ENCODE data around the gene TADA3.
A peak's percentile ranks its signal among the peaks of the same experiment; 100 is the strongest.

TADA3 gene, protein sequence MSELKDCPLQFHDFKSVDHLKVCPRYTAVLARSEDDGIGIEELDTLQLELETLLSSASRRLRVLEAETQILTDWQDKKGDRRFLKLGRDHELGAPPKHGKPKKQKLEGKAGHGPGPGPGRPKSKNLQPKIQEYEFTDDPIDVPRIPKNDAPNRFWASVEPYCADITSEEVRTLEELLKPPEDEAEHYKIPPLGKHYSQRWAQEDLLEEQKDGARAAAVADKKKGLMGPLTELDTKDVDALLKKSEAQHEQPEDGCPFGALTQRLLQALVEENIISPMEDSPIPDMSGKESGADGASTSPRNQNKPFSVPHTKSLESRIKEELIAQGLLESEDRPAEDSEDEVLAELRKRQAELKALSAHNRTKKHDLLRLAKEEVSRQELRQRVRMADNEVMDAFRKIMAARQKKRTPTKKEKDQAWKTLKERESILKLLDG

DNA sequence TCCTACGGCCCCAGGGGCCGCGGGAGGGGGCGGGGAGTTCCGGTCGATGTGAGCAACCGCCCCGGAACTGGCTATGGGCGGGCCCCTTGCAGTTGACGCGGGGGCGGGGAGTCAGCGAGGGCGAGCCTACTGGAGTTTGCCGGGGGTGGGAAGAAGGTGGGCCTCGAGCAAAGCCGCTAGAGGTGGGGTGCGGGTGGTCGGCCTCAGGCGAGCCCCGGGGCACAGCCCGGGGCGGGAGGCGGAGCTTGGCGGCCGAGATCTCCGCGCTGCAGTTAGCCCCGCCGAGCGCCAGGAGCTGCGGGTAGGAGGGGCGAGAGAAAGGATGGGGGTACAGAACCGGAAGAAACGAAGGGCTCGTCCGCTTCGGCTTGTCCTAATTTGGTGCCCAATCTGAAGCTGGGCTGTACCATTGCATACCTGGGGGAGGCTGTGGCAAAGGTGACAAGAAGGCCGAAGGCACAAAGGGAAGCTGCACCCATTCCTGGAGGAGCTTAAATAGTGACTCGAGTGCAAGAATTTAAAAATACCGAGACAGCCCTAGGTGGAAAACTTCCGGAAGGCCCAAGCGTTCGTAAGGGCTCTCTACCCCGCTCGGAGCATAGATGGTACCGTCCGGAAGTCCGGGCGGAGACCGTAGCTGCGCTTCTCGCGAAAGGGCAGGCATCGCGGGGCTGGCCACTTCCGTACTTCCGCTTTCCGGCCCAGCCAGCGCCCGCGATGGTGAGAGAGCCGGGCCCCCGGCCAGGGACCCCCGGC, at the start of gene TADA3, which contains the start of gene ARPC4:
Gene TADA3, minus strand, starts transcription at position 69 of the 756 bp plus-strand sequence. CDS start 1,007 bp downstream, outside the sequence.
Gene ARPC4, plus strand, starts transcription at position 678 of the 756 bp plus-strand sequence. Its CDS starts 40 bp downstream, at position 718.
- peak; percentile 93 to 96 for DNase-seq

DNA sequence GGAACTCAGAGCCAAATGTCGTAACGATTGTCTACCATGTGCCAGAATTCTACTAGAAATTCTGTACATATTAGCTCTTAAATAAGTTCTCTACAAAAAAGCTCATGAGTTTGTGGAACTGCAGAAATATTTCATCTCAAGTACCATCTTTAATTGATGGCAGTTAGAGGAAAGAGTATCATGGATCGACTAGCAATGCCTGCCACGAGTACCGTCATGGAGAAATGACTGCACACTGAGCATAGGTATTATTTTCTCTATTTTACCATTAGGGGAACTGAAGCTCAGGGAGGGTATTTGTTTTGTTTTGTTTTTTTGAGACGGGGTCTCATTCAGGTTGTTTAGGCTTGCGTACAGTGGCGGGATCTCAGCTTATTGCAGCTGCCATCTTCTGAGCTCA, 48.7 kb upstream of the TADA3 start:
- no peak for DNase-seq

DNA sequence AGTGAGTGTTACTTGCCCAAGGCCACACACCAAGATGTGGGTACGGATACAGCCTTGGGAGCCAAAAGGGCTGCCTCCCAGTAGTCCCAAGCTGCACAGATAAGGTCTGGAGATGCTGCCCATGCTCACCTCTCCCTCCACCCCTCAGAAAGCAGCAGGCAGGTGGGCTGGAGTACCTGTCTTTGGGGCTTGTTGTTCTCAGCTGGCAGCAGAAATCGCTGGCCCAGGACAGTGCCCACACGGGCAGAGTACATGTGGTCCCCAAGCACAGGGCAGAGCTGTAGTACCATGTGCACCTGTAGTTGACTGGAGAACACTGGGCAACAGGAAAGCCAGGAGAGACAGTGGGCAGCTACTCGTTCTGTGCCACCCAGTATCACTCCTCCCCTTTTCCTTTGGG, 46.6 kb upstream of the TADA3 start:
- no peak for DNase-seq

DNA sequence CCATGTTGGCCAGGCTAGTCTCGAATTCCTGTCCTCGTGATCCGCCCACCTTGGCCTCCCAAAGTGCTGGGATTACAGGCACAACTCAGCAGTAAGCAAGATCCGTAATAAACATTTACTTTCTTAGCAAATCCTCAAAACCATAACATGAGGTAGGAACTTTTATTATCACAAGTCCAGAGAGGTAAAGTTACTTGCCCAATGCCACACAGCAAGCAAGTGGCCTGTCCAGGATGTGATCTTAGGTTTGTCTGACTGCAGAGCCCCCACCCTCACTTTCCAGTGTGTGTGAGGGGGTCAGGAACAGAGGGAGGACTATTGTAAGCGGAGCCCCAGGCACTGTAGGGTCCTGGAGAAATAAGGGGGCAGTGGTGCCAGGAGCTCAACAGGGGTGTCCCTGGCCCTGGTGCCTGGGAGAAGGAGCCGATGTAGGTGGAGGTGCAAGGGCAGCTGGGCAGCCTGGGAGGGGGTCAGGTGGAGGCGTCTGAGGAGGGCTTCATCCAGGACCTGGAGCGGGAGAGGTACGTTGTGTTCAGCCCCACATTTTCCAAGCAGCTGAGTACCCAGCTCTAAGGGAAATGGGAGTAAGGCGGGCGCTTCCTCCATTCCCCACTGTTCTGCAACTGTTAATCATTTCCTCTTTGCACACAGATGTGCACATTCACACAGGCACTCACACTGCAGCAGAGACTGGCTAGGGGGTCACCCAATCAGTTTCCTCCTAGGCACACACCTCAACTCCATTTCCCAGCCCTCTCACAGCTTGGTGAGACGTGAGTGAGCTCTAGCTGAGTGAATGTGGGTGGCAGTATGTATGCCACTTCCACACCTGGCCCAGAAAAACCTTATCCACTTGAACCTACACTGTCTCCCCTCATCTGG, 45.7 kb upstream of the TADA3 start:
- DNase-seq: no peak

DNA sequence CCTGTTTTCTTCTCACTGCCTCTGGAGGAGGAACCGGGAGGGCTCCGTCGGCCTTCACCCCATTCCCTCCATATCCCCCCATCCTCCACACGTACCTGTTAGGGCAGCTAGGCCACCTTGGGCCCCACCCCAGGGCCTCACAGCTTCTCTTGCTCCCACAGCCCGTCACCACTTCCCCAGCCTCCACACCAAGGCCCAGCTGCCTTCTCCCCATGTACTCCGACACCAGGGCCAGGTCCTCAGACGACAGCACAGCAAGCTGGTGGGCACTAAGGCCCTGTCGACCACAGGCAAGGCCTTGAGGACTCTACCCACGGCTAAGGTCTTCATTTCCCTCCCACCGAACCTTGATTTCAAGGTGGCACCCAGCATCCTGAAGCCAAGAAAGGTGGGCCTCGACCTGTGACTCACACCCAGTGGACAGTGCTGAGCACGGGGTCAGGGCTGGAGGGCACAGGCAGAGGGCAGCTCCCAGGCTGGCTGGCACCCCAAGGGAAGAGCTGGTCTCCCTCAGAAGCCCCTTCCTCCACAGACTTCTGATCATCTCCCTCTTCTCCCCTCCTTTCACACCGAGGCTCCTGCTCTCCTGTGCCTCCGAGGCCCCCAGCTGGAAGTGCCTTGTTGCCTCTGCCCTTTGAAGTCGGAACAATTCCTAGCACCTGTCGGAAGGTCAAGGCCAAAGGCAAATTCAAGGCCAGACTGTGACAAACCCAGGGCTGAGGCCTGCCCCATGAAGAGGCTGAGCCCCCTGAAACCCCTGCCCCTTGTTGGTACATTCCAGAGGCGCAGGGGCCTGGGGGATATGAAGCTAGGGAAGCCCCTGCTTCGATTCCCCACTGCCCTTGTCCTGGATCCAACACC, 42.5 kb upstream of the TADA3 start:
- DNase-seq: no peak

DNA sequence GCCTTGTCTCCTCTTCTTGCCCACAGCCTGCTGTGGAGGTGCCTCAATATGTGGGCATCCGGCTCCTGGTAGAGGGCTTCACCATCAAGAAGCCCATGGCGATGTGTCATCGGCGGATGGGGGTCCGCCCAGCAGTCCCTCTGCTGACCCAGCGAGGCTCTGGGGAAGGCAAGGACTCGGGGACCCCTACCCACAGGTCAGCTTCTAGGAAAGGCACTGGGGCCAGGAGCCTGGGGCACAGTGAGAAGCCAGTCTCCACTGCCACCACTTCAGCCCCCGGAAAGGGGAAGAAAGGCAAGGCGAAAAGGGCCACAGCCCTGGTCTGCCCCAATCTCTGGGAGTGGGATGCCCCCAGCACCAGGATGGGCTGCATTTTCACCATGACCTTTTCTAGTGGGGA, 40.8 kb upstream of the TADA3 start:
- no peak for DNase-seq

DNA sequence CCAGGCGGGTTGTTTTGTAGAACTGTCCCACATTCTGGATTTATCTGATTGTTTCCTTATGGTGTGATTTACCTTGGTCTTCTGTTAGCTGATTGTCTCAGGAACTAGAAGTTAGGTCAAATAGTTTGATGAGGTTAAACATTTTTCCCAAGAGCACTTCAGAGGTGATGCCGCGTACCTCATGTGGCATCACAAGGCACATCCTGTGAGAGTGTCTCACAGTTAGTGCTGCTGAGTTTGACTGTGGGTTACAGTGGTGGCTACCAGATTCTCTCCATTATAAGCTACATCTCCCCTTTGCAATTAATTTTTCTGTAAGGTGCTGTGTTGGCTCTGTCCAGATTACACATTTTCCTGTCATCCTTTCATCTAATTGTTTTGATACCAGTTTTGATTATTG, 39.0 kb upstream of the TADA3 start:
- DNase-seq: no peak

DNA sequence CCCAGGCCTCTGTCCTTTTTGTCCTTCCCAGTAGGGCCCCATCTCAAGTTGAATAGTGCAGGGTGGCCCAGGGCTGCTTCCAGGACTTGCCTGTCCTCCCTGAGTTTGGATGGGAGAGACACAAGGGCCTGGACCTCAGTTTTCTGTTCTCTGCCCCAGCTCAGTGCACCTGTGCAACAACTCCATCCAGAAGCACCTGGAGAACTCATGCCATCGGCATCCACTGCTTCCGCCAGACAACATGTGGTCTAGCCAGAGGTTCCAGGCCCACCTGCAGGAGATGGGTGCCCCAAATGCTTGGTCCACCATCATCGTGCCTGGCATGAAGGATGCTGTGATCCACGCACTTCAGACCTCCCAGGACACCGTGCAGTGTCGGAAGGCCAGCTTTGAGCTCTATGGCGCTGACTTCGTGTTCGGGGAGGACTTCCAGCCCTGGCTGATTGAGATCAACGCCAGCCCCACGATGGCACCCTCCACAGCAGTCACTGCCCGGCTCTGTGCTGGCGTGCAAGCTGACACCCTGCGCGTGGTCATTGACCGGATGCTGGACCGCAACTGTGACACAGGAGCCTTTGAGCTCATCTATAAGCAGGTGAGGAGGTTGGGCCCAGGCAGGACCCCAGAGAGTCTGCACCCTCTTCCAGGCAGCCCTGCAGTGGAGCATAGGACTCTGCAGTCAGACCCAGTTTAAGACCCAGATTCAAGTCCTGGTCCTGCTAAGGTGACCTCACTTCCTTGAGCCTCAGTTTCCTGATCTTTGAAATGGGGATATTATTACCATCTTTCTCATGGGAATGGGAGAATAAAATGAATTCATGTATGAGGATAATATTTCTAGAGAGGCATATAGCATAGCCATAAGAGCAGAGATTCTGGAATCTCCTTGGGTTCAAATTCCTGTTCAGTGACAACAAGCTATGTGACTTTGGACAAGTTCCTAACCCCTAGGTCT, 36.8 kb upstream of the TADA3 start:
- no peak for DNase-seq

DNA sequence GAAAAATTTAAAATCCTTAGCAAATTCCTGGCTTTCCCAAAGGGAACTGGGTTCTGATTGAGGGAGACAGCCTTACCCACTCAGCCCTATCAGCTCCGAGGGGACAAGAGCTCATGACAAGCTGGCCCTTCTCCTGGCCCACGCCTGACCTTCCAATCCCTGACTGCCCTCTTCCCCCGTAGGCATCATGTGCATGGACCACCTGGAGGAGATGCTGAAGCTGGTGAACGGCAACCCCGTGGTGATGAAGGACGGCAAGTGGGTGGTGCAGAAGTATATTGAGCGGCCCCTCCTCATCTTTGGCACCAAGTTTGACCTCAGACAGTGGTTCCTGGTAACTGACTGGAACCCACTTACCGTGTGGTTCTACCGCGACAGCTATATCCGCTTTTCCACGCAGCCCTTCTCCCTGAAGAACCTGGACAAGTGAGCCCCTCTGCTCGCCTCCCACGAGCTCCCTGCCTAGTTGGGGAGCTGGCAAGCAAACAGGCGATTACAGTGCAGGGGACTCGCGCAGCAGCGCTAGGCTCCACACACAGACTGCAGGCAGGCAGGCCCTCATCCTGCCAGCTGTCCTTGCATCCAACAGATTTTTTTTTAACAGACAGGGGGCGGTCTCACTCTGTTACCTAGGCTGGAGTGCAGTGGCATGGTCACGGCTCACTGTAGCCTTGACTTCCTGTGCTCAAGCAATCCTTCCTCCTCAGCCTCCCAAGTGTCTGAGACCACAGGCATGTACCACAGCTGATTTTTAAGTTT, 34.7 kb upstream of the TADA3 start:
- no peak for DNase-seq

DNA sequence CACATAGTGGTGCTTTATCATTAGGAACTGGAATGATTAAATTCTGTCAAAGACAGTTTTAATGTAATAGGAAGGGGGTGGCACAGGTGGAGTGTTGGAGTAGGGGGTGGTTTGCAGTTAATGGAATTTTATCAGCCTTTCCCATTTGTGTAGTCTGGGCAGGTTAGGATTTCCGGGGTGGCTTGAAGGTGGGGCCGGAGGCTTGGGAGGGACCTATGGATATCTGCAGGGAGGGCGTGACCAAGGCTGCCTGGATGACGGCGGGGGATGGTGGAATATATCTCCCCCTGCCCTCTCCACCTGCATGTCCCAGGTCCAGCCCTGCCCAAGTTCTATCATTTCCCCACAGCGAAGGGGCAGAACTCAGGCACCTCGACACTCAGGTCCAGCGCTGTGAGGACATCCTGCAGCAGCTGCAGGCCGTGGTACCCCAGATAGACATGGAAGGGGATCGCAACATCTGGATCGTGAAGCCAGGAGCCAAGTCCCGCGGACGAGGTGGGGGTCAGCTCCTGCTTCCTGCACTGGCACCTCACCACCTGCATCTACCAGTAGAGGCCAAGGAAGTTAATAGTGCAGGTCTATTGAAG, 33.3 kb upstream of the TADA3 start:
- no peak for DNase-seq

DNA sequence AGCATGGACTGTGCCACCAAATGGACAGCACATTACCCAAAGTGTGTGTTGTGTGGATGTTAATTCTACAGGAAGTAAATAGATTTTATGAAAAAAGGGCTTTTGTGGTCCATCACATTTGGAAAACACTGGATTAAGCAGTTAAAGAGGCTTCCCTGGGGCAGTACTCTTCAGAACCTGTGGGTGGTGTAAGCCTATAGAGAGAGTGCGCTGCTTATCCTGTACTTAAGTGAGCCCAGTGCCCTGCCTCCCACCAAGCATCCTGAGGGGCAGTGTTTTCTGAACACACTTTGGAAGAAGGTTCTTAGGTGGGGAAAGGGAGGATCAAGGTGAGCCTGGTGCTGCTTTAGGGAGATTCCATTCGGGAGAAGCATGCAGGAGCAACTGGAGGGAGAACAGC, 28.7 kb upstream of the TADA3 start:
- DNase-seq: no peak

DNA sequence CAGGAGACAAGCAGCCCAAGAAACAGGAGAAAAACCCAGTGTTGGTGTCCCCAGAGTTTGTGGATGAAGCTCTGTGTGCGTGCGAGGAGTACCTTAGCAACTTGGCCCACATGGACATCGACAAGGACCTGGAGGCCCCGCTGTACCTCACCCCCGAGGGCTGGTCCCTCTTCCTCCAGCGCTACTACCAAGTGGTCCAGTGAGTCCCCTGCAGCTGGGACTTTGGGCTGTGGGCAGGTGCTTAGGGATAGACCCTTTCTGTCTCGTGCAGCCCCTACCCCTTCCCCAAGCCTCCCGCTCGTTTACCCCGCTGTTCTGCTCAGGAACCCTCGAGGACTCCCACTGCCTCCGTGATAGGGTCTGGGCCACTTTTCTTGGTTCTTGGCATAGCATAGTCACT, 28.3 kb upstream of the TADA3 start:
- DNase-seq: no peak

DNA sequence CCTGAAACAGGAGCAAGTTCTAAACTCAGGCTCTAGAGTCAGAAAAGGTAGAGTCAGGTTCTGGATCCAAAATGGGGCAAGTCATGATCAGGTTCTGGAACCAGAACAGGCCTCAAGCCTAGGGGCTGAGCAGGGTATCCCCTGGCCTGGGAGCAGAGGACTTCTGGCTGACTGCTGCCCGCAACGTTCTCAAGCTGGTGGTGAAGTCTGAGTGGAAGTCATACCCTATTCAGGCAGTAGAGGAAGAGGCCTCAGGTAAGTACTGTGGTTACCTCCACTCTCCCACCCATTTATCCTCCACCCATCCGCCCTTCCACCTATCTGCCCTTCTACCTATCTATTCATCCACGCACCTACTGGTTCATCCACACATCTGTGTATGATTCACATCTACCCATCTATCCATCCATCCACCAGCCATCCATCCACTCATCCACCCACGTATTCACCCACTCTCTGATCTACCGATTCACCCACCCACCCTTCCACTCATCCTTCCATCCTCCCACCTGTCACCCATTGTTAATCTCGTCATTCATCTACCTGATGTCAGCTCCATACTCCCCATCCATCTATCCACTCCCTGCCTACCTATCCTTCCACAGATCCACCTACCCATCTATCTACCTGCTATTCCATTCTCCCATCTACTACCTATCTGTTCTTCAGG, 26.5 kb upstream of the TADA3 start:
- no peak for DNase-seq

DNA sequence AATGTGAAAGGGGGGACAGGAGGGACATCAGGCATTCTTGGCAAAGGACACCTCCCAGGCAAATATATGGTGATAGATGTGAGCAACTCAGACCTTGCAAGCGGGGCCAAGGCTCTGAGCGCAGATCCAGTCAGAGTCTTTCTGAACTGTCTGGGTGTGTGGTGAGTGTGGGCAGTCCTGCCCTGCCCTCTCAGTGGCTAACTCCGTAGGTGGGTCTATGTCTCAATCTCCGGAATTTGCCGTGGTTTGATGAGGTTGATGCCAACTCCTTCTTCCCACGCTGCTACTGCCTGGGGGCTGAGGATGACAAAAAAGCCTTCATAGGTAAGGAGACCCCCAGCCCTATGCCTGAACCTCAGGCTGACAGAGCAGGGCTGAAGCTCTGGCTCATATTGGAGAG, 25.2 kb upstream of the TADA3 start:
- no peak for DNase-seq

DNA sequence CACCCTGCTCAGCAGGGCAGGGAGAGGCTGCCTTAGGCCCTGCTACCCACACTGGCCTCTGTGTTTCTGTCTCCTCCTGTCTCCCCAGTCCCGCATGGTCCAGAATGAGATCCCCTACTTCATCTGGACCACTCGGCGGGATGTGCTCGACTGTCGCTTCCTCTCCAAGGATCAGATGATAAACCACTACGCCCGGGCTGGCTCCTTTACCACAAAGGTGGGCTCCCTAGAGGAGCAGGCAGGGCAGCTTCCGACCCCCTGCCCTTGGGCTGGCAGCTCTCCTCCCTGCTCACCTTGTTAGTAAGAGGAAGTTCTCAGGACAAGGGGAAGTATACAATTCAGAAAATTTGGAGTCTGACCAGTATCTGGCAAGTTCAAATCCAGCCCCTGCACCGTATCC, 23.7 kb upstream of the TADA3 start:
- DNase-seq: no peak

DNA sequence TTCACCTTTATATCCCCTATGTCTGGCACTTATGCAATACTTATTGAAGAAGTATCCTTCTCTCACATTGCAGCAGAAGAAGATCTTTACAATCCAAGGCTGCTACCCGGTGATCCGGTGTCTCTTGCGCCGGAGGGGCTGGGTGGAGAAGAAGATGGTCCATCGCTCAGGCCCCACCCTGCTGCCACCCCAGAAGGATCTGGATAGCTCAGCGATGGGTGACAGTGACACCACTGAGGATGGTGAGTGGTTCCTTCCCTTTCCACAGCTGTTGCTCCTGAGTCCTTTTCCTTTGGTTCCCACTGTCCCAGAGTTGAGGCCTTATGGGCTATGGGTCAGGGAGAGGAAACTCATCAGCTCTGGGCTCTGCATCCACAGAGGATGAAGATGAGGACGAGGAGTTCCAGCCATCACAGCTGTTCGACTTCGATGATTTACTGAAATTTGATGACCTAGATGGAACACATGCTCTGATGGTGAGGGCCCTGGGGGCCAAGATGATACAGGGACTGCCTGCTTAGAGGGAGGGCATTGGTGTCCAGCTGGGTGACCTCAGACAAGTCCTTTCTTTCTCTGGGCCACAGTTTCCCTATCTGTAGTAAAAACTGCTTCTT, 20.7 kb upstream of the TADA3 start:
- DNase-seq: no peak

DNA sequence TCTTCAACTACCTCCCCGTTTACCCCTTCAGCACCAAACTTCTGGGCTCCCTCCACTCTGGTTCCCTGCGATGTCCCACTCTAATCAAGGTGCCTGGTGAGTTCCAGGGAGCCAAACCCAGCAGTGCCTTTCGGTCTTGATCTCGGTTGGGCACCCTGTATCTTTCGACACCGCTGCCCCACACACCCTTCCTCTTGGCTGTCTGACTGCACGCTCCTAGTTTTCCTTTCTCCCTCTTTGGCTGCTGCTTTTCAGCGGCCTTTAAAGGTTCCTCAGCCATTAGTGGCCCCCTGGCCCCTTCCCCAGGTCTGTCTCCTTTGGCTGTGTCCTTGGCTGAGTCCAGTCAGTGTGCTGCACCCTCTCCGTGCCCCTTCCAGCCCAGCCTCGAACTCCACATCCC, 18.6 kb upstream of the TADA3 start:
- DNase-seq: no peak

DNA sequence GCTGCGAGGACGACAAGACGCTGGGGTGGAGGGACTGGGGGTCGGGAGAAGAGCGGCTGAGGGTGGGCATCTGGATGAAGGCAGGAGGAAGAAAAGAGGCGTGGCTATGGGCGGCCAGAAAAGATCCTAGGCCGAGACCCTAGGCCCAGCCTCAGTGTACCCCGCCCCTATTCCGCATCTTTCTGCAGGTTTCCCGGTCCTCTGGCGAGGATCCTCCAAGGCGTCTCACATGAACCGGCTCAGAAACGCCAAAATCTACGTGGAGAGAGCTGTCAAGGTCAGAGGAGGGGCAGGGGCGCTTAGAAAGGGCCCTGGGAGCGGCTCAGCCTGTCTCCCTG, 18.1 kb upstream of the TADA3 start:
- DNase-seq: no peak
